Progenitor cell of endocrine pancreas (in vitro differentiated cells): ENCODE results near the gene MPP3. TPM values are rescaled to one million over a fixed set of nuclear protein-coding genes. Genes with fewer than 3 reads are reported as not detected.

ENCODE experiments used
- DNase-seq: peaks from one replicate; pipeline ENCODE4 v3.0.0; 2021; ENCODE audit warnings: low spot score; ENCODE audit not compliant: unreplicated experiment
- H3K27ac Mint-ChIP-seq: 2 replicates; pipeline ENCODE4 v1.8.0; 2021; ENCODE audit warnings: mild to moderate bottlenecking, moderate library complexity, mixed read lengths
- H3K27me3 Mint-ChIP-seq: 2 replicates; pipeline ENCODE4 v1.8.0; 2021; ENCODE audit warnings: mixed read lengths
- H3K36me3 Mint-ChIP-seq: 2 replicates; pipeline ENCODE4 v1.8.0; 2022; ENCODE audit warnings: mixed read lengths; ENCODE audit not compliant: insufficient read depth
- H3K4me1 Mint-ChIP-seq: 2 replicates; pipeline ENCODE4 v1.8.0; 2021; ENCODE audit warnings: low read depth, mixed read lengths
- H3K4me3 Mint-ChIP-seq: 2 replicates; pipeline ENCODE4 v1.8.0; 2021; ENCODE audit warnings: low read depth, mild to moderate bottlenecking, moderate library complexity, mixed read lengths
- H3K9me3 Mint-ChIP-seq: 2 replicates; pipeline ENCODE4 v1.8.0; 2021; ENCODE audit warnings: low read depth, mixed read lengths
- long read RNA-seq: library from polyadenylated mRNA; unstranded; transcript quantifications from one replicate; pipeline ENCODE4 v2.0.0, GENCODE V29; 2020
- total RNA-seq: library from RNA; stranded (reverse); gene quantifications from 2 replicates; pipeline ENCODE4 v1.2.1, GENCODE V29; 2021
- TF ChIP-seq, protein P1 (sequence below): fragments of 200-600 bp; sonication (generic); IDR thresholded peaks from one replicate; pipeline ENCODE4 v1.5.0; 2021; ENCODE audit warnings: antibody characterized with exemption, mild to moderate bottlenecking; ENCODE audit not compliant: unreplicated experiment

MPP3 gene, protein sequence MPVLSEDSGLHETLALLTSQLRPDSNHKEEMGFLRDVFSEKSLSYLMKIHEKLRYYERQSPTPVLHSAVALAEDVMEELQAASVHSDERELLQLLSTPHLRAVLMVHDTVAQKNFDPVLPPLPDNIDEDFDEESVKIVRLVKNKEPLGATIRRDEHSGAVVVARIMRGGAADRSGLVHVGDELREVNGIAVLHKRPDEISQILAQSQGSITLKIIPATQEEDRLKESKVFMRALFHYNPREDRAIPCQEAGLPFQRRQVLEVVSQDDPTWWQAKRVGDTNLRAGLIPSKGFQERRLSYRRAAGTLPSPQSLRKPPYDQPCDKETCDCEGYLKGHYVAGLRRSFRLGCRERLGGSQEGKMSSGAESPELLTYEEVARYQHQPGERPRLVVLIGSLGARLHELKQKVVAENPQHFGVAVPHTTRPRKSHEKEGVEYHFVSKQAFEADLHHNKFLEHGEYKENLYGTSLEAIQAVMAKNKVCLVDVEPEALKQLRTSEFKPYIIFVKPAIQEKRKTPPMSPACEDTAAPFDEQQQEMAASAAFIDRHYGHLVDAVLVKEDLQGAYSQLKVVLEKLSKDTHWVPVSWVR
- 12.6 and 13.2 TPM in 2 replicates for total RNA-seq
- long read RNA-seq, partial matches to known transcripts, result 11 of 21 reads
- long read RNA-seq, other reads (novel, unspliced or antisense), result 10 of 21 reads

DNA sequence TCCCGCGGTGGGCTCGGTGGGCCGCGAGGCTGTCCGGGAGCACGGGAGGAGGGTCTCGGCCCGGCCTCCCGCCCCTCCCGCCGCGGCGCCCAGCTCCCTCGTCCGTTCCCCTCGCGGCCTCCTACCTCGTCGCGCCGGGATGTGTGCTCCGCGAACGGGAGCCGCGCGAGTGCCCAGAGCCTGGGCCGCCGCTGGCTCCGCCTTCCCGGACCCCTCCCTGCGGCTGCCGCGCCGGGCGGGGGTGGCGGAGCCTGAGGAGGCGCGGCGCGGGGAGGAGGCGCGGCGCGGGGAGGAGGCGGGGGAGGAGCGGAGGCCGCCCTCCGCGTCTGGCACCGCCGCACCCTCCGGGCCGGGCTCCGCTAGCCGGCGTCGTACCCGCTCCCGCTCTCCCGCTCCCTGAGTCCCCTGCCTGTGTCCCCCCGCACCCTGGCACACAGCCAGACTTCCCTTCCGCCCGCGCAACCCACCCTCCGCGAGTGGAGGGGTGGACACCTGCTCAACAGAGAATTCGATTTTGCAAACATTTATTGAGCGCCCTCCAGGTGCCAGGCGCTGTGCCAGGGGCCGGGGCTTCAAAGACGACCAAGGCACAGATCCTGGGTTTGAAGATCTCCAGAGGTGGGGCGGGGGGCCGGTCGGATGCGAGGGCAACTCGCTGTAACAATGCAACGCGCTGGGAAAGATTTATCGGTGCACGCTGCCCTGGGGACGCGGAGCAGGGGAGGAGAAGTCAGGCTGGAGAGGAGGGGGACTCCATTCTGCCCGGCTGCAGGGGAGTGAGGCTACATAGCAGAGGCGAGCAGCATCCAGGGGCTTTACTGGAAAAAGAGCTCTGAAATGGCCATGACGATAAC is at the start of gene MPP3:
Gene MPP3 (minus strand): TSS at position 171 of the 854 bp plus-strand sequence. CDS start 1,240 bp downstream, outside the sequence.
- peaks cover 34% of the 10 kb centered on the region for H3K27me3 Mint-ChIP-seq
- H3K36me3 Mint-ChIP-seq, result peaks cover 5% of the 10 kb centered on the region
- H3K4me3 Mint-ChIP-seq, result peak within 1 kb of the TSS; percentile 80
- H3K9me3 Mint-ChIP-seq, result peaks cover 5% of the 10 kb centered on the region
- H3K27ac Mint-ChIP-seq, result peak within 1 kb of the TSS; percentile 79
- peaks cover 18% of the 10 kb centered on the region for H3K4me1 Mint-ChIP-seq
- TF ChIP-seq, protein P1, sequence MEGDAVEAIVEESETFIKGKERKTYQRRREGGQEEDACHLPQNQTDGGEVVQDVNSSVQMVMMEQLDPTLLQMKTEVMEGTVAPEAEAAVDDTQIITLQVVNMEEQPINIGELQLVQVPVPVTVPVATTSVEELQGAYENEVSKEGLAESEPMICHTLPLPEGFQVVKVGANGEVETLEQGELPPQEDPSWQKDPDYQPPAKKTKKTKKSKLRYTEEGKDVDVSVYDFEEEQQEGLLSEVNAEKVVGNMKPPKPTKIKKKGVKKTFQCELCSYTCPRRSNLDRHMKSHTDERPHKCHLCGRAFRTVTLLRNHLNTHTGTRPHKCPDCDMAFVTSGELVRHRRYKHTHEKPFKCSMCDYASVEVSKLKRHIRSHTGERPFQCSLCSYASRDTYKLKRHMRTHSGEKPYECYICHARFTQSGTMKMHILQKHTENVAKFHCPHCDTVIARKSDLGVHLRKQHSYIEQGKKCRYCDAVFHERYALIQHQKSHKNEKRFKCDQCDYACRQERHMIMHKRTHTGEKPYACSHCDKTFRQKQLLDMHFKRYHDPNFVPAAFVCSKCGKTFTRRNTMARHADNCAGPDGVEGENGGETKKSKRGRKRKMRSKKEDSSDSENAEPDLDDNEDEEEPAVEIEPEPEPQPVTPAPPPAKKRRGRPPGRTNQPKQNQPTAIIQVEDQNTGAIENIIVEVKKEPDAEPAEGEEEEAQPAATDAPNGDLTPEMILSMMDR, result no peak
- DNase-seq, result peak; percentile 42

DNA sequence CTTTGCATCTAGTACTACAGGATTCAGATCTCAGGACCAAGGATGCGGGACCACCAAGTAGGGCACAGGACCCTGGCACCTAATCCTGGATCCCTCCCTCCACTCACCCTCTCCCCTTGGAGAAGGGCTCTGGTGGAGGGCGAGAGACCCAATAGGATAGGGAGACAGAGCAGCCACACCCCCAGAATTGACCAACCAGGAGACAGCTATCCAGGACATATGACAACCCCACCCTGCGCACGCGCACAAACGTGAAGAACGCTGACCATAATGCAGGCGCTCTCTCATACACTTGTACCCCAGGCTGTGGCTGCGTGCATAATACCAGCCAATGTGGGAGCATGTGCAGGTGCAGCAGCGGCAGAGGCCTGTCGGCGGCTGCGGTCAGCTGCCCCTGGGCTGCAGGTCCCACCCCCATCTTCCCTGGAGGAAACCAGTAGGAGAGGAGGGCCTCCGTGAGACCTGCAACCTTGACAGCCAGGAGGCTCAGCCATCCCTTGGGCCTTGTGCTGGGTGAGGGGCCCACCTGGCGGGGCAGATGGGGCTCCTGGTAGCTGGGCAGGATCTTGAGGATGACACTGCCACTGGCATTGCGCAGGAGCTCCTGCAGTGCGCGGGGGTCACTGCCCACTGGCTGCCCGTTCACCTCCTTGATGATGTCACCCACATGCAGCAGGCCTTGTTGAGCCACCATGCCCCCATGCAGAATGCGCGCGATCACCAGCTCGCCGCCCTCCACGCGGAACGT is 49.0 kb upstream of the MPP3 start:
- DNase-seq, result no peak

DNA sequence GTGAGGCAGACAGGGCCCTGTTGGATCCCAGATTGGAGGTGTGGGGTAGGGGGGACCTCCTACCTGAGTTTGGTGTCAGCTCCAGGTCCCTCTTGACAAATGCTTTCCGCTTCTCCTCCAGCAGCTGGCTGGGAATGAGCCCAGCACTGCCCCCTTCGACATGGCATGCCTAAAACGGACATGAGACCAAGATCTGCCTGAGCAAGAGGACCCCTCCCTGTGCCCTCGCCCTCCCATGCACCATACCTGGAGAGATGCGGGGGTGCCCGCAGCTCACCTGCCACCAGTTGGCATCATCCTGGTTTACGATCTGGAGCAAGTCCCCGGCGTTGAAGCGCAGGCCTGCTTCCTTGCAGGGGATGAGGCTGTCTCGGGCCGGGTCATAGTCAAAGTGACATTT is 48.2 kb upstream of the MPP3 start:
- Mint-ChIP-seq H3K4me3 (no peak overlapping the region), H3K4me1 (no peaks in the 10 kb centered on the region), H3K27me3 (no peaks in the 10 kb centered on the region), H3K27ac (no peak overlapping the region), H3K36me3 (no peaks in the 10 kb centered on the region), H3K9me3 (no peaks in the 10 kb centered on the region)
- DNase-seq, result no peak
- TF ChIP-seq, protein P1, result no peak

More for the DNA sequence above, 49.0 kb upstream of the MPP3 start:
- H3K4me3 Mint-ChIP-seq, result no peak overlapping the region
- H3K27ac Mint-ChIP-seq, result no peak overlapping the region
- H3K9me3 Mint-ChIP-seq, result no peaks in the 10 kb centered on the region
- no peaks in the 10 kb centered on the region for H3K4me1 Mint-ChIP-seq
- TF ChIP-seq, protein P1, result no peak
- H3K36me3 Mint-ChIP-seq, result no peaks in the 10 kb centered on the region
- H3K27me3 Mint-ChIP-seq, result no peaks in the 10 kb centered on the region

DNA sequence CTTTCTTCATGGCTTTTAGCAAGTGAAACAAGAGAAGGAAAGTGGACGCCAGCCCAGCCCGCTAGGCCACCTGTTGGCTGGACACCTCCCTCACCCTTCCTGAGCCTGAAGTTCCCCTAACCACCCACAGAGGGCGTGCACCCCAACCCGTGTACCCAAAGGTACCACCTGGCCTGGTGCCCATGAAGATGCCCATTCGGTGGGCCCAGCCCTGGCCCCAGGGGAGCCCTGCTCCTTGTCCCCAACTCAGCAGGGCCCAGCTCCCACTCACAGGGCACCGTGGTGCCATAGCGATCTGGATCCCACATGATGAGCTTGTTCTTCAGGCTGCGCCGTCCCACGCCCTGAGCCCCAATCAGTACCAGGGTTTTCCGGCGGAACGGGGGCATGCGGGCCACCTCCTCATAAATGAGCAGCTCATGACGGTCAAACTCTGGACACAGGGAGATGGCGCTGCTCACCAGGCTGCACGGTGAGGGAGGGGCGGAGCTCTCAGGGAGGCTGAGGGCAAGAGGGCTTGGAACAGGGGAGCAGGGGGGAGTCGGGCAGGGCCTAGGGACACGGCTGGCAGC is 47.6 kb upstream of the MPP3 start:
- Mint-ChIP-seq H3K4me3 (no peak overlapping the region), H3K36me3 (no peaks in the 10 kb centered on the region), H3K27me3 (peaks cover 3% of the 10 kb centered on the region), H3K27ac (no peak overlapping the region), H3K9me3 (no peaks in the 10 kb centered on the region), H3K4me1 (no peaks in the 10 kb centered on the region)
- TF ChIP-seq, protein P1, result peak; percentile 70
- DNase-seq, result no peak
